ENCODE measurements around the gene RIPOR3. TPM values are rescaled to one million over a fixed set of nuclear protein-coding genes. Genes with fewer than 3 reads are reported as not detected.
"Not testable (repeated sequence)": the region's sequence is repeated elsewhere in the genome, so short reads cannot be mapped to it uniquely, and the experiment has no call there.

RIPOR3 gene
- total RNA-seq, 6 donors from 2014 or later = 2.1 to 36.7 (median 5.1) TPM

- Histone ChIP-seq H3K4me1 (no peaks in the 10 kb centered on the region), H3K4me3 (no peak overlapping the region), H3K9me3 (peaks cover 5 to 7% (median 6%) of the 10 kb centered on the region in 4 donors), H3K36me3 (no peaks in the 10 kb centered on the region), H3K27me3 (no peaks in the 10 kb centered on the region), H3K27ac (no peak overlapping the region)
- peak; percentile 80 to 85 for DNase-seq
- no peak for TF ChIP-seq POLR2AphosphoS5 (IDR thresholded peaks at IDR 0.05)
- no peak for TF ChIP-seq CTCF (IDR thresholded peaks at IDR 0.05)
- no peak for TF ChIP-seq EP300 (IDR thresholded peaks at IDR 0.05)
- TF ChIP-seq POLR2A (IDR thresholded peaks at IDR 0.05) = no peak
- peak; percentile 9 to 70 for ATAC-seq (ENCODE audit: low FRiP score in 2 of 2)
- WGBS, 2 donors = 64 to 70% methylated on average over 3 to 13 of the region's 18 CpGs
Observed at GRCh38 chr20:50624351-50625016, 66.9 kb downstream of the RIPOR3 start.

GRCh38 chr20:50621068-50621665 is 70.2 kb downstream of the RIPOR3 start:
- Histone ChIP-seq H3K4me1 (no peaks in the 10 kb centered on the region), H3K27ac (no peak overlapping the region), H3K9me3 (peaks cover 5 to 7% (median 6%) of the 10 kb centered on the region in 4 donors), H3K27me3 (no peaks in the 10 kb centered on the region), H3K4me3 (no peak overlapping the region), H3K36me3 (no peaks in the 10 kb centered on the region)
- no peak for DNase-seq
- ATAC-seq (ENCODE audit: low FRiP score in 2 of 2) = no peak
- 79 to 84% methylated on average over 4 of the region's 4 CpGs for WGBS, 2 donors
- no peak for TF ChIP-seq POLR2A (IDR thresholded peaks at IDR 0.05)
- no peak for TF ChIP-seq EP300 (IDR thresholded peaks at IDR 0.05)
- no peak for TF ChIP-seq POLR2AphosphoS5 (IDR thresholded peaks at IDR 0.05)
- TF ChIP-seq CTCF (IDR thresholded peaks at IDR 0.05) = no peak

- H3K4me3 ChIP-seq; ATAC-seq (ENCODE audit: low FRiP score in 2 of 2); H3K4me1 ChIP-seq; H3K9me3 ChIP-seq; H3K27me3 ChIP-seq; H3K36me3 ChIP-seq; DNase-seq; H3K27ac ChIP-seq: not testable (repeated sequence)
- WGBS, 2 donors = 93% methylated on average over 9 of the region's 9 CpGs
Observed at GRCh38 chr20:50620459-50620858, 70.9 kb downstream of the RIPOR3 start.

- no peak for ATAC-seq (ENCODE audit: low FRiP score in 2 of 2)
- Histone ChIP-seq H3K36me3 (no peaks in the 10 kb centered on the region), H3K4me1 (peaks cover 0 to 5% (median 0%) of the 10 kb centered on the region in 4 donors), H3K27me3 (no peaks in the 10 kb centered on the region), H3K27ac (no peak overlapping the region), H3K4me3 (no peak overlapping the region), H3K9me3 (peaks cover 5 to 7% (median 6%) of the 10 kb centered on the region in 4 donors)
- TF ChIP-seq POLR2AphosphoS5 (IDR thresholded peaks at IDR 0.05) = no peak
- TF ChIP-seq POLR2A (IDR thresholded peaks at IDR 0.05) = no peak
- no peak for TF ChIP-seq CTCF (IDR thresholded peaks at IDR 0.05)
- no peak for TF ChIP-seq EP300 (IDR thresholded peaks at IDR 0.05)
- no peak for DNase-seq
- 83 to 100% methylated on average over 1 of the region's 1 CpG for WGBS, 2 donors
Observed at GRCh38 chr20:50618537-50618936, 72.8 kb downstream of the RIPOR3 start.

- DNase-seq = no peak
- 91 to 94% methylated on average over 5 of the region's 5 CpGs for WGBS, 2 donors
- H3K9me3 ChIP-seq = peaks cover 5 to 7% (median 6%) of the 10 kb centered on the region in 4 donors
- H3K36me3 ChIP-seq = no peaks in the 10 kb centered on the region
- no peak overlapping the region for H3K4me3 ChIP-seq
- ATAC-seq (ENCODE audit: low FRiP score in 2 of 2) = no peak
- H3K27me3 ChIP-seq = no peaks in the 10 kb centered on the region
- TF ChIP-seq POLR2AphosphoS5 (IDR thresholded peaks at IDR 0.05) = no peak
- no peak overlapping the region for H3K27ac ChIP-seq
- peaks cover 0 to 5% (median 0%) of the 10 kb centered on the region in 4 donors for H3K4me1 ChIP-seq
Observed at GRCh38 chr20:50617022-50617421, 74.3 kb downstream of the RIPOR3 start.

GRCh38 chr20:50615407-50615806 is 75.9 kb downstream of the RIPOR3 start:
- Histone ChIP-seq H3K27me3 (no peaks in the 10 kb centered on the region), H3K27ac (peak overlapping the region in 2 of 4 donors; percentile 17 to 67), H3K4me1 (peaks cover 0 to 5% (median 0%) of the 10 kb centered on the region in 4 donors), H3K4me3 (no peak overlapping the region), H3K36me3 (no peaks in the 10 kb centered on the region), H3K9me3 (no peaks in the 10 kb centered on the region)
- ATAC-seq (ENCODE audit: low FRiP score in 2 of 2) = no peak
- TF ChIP-seq POLR2AphosphoS5 (IDR thresholded peaks at IDR 0.05) (no peak), CTCF (IDR thresholded peaks at IDR 0.05) (no peak), POLR2A (IDR thresholded peaks at IDR 0.05) (no peak), EP300 (IDR thresholded peaks at IDR 0.05) (no peak)
- 69 to 70% methylated on average over 6 of the region's 6 CpGs for WGBS, 2 donors
- no peak for DNase-seq
